NCI-H1417 treated with DMSO at 0.1 percent for 48 hours (cell line): ENCODE results near the gene SERINC5.
"Not testable (repeated sequence)": the region's sequence is repeated elsewhere in the genome, so short reads cannot be mapped to it uniquely, and the experiment has no call there.

Experiments used
- DNase-seq: peaks from one replicate; lab custom pipeline; 2025; lab: John Stamatoyannopoulos, UW

Gene SERINC5

DNA sequence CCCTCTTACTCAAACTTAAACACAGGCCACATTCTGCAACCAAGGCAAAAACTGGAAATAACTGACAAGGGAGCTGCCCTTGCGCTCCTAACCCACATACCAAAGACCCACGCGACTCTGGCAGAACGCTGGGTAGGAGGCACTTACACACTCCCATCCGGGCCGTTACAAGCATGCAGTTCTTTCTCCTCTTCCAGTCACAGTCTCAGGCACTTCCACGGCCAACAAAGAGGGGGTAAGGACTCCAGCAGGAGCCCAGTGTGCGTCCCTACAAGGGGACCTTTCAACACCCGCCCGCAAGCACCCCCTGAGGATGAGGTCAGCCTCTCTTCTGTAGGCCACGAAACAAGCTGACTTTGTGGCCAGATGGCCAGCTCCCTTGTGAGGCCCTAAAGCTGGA, 57.4 kb downstream of the SERINC5 start:
- DNase-seq: no peak

DNA sequence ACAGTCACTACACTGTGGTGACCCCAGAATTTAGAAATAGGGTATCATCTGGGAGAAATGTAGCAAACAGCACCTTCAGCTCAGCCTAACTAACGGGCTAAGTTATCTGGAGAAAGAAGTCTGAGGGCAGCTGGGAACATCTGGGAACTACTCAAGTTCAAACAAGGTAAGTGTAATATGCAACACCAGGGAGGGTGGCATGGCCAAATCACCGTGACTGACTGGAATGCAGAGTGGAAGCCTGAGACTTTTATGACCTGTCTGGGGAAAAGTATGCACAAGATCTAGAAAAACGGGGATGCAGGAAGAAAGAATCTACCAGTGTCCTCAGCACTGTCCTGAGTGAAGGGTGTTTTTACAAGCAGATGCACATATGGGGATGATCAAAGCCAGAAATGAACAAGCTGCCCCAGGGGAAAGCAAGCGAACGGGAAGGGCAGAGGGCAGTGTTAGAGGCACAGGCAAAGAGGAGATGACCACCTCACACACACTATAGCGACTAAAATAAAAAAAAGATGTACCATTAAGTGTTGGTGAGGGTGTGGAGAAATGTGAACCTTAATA, 59.9 kb downstream of the SERINC5 start:
- no peak for DNase-seq

DNA sequence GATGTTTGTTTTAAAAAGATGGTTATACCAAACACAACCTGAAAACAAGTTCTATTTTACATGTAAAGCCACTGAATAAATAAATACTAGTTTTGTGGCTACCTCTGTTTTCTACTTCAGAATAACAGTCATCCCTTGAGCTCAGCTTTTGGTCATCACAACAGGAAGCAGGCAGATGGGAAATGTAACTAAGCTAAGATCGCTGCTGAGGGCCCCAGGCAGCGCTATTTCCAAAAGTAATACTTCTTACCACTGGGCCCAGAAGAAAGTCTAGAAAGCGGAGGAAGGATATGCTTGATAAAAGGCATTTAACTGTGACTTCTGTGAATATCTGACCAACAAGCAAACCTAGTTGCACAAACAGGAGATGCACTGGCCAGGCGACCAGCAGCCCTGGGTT, 61.4 kb downstream of the SERINC5 start:
- no peak for DNase-seq

DNA sequence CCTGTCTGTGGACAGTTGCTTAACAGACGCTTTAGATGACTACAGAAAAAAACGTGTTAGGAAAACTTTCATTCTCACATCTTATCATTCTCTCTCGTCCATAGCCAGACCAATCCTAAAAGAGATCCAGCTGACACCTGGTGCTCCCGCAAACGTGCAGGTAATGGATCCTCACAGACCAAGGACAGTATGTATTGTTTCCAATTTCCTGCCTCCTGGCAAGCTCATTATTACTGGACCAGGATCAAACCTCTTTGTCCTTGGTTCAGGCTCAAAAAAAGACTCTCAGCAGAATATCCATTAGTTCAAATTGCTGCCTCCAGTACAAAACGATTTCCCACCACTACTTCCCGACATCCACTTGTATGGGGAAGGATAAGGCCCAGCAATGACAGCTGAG, 62.4 kb downstream of the SERINC5 start:
- DNase-seq: peak; percentile 43

DNA sequence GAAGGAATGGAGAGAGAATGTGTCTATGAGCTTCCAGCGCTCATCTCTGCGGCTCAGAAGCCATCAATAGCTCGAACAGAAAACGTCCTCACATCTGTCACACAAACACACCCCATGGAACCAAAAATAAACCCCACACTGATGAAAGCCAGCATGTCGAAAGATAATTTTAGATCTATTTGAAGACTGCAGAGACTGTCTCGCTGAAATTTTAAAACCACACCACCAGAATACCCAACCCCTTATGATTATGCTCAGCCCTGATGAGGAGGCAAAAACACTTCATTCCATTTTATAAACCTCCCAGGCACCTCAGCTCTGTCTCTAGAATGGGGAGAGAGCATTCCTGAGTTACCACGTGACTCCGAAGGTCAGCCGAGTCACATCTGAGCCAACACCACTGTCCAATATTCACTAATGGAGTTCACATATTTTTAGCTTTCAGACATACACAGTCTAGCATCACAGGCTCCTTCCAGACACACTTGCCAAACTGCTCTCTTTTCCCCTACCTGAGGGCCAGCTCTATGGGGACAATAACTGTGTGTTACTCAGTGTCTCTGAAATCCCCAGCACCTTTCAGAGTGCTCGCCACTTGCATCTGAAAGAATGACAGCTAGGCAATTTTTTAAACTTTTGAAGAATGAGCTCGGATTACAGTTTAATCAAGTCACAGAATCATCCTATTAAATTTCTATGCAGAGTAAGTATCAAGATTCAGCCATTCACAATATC, 63.2 kb downstream of the SERINC5 start:
- no peak for DNase-seq

DNA sequence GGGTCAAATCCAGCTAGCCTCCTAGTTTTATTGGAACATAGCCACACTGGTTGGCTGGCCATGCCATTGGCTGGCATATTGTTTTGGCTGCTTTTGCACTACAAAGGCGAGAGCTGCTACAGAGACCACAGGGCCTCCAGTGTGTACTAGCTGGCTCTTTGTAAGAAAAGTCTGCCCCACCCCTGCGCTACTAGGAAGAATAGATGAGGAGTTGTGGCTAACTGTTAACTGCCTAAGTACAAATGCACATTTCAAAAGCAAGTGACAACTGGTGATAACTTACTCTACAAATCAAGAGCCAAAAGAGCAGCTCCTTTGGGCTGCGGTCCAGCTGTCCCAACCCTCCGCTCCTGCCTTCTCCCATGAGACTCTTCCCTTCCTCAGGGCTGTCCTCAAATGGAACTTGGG, 63.9 kb downstream of the SERINC5 start:
- no peak for DNase-seq

DNA sequence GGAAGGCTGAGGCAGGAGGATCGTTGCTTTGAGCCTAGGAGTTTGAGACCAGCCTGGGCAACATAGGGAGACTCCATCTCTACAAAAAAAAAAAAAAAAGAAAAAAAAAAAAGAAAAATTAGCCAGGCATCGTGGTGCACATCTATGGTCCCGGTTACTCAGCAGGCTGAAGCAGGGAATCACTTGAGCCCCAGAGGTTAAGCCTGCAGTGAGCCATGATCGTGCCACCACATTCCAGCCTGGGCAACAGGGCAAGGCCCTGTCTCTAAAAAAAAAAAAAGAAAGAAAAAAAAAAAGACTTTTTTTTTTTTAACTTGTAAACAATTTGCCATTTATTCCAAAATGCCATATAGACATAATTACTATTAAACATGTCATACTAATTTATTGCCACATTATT, 64.5 kb downstream of the SERINC5 start:
- DNase-seq: no peak

DNA sequence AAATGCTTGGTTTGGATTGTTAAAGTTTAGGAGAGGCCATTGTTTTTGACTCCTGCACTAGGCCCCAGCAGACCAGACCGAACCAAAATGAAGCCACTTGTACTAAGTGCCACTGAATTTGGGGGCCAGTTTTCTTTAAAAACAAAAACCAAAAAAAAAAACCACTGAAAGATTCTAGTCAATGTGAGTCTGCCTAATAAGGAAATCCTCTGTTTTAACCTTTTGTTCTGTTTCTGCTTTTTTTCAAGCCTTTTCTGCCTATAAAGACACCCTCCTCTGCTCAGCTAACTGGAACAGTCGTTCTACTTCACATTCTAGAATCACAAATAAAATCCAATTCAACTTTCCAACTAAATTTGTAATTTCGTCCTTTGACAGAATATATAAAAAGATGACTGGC, 64.9 kb downstream of the SERINC5 start:
- no peak for DNase-seq

DNA sequence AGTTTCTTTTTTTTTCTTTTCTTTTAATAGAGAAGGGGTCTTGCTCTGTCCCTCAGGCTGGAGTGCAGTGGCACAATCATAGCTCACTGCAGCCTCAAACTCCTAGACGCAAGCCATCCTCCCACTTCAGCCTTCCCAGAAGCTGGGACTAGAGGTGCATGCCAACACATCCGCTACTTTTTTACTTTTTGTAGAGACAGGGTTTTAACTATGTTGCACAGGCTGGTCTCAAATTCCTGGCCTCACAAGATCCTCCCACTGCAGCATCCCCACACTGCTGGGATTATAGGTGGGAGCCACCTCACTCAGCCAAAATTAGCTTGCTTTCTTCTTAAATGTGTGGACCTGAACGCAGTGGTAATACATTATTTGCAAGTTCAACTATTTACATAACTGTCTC, 66.1 kb downstream of the SERINC5 start:
- DNase-seq: no peak

DNA sequence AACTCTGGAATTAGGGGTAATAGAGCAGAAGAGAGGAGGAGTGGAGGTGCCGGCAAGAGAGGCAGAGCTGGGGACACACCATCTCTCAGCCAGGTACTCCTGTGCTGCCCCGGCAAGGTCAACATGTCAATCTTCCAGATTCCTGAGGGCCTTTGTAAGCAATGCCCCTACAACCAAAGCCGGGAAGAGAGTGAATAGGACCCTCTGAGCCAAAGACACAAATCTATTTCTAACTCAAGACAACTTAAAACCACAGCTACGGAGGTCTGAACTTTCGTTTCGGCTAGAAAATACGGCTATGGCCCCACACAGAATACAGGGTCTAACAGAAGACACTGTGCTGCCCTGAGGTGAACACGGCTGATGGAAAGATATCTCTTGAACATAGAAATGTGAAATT, 66.6 kb downstream of the SERINC5 start:
- DNase-seq: no peak

DNA sequence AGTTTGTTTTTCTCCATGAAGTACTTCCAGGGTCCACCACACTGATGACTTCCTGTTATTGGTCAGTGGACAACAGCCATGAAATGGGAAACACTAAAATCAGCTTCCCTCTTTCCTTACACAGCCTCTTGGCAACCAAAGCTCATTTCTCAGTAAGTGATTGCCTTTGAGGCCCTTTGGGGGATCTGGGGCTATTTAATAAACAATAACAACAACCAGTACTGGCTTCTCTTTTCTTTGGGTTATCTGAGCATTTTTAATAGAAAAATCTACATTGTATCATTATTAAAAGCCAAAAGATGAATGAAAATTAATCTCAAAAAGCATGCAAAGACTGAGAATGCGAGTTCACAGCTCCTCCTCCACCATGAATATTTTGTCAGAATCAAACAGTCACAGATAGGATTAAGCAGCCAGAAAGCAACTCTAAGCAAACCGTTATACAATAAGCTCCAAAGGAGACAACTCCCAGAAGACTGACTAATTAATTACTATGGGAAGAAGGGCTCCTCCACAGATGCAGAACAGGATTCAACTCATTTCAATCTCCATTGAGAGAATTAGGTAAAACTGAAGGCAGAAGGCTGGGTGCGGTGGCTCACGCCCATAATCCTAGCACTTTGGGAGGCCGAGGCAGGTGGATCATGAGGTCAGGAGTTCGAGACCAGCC, 68.3 kb downstream of the SERINC5 start:
- DNase-seq: no peak

DNA sequence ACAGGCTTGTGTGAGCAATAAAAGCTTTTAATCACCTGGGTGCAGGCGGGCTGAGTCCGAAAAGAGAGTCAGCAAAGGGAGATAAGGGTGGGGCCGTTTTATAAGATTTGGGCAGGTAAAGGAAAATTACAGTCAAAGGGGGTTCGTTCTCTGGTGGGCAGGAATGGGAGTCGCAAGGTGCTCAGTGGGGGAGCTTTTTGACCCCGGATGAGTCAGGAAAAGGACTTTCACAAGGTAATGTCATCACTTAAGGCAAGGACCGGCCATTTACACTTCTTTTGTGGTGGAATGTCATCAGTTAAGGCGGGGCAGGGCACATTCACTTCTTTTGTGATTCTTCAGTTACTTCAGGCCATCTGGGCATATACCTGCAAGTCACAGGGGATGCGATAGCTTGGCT, 70.3 kb downstream of the SERINC5 start:
- not testable (repeated sequence) for DNase-seq

DNA sequence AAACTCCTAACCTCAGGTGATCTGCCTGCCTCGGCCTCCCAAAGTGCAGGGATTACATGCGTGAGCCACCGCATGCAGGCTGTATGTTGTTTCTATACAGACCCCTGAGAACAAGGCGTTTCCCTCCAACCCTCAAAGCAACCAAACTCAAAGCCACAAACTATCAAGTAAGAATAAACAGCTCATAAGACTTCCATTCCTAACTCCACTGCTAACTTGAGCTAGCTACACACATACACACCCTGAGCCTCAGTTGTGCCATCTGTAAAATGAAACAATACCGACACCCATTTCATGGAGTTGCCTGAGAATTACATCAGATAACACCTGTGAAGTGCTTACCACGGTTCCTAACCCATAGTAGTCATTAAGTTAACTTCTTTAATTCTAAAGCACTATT, 70.8 kb downstream of the SERINC5 start:
- DNase-seq: no peak

DNA sequence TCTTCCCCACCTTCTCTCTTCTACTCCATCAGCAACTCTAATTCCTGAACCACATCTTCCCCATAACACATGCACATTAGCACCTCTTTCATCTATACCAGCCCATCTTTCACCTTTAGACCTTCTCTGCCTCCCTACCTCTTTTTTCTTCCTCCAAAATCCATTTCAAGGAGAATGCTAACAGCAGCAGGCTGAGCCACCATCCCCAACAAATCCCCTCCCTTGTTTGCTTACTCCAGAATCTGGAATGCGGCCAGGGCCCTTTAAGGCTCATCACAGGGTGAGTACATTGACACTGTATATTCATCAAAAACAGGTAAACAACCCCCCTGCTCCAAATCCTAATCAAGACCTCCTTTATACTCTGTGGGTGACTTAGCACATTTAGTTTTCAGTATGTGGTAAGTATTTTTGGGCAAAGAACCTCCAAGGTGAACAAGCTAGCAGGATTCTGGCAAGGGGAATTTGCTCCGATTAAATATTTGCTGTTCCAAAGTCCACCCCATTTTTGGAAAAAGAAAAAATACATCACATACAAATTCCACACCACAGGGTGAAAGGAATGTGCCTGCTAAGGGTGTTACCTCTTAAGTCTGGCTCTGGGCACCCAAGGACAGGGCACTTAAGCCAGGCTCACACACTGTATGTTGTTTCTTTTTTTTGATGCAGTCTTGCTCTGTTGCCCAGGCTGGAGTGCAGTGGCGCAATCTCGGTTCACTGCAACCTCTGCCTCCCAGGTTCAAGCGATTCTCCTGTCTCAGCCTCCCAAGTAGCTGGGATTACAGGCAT, 71.4 kb downstream of the SERINC5 start:
- no peak for DNase-seq

DNA sequence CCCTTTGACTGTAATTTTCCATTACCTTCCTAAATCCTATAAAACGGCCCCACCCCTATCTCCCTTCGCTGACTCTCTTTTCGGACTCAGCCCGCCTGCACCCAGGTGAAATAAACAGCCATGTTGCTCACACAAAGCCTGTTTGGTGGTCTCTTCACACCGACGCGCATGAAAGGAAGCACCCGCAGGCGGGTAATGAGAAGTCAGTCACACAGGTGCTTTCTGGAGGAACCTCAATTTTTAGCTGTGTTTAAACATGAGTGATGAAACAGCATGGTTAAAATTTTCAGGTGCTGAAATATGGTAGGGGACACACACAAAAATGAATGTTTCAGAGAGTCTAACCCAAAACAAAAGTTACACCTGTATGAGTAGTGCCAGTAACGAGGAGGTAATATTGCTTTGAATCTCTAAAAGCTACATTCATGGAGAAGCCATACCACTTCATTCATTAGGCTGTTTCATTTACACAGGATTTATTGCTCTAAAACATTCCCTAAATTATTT, 72.1 kb downstream of the SERINC5 start:
- DNase-seq: not testable (repeated sequence)

DNA sequence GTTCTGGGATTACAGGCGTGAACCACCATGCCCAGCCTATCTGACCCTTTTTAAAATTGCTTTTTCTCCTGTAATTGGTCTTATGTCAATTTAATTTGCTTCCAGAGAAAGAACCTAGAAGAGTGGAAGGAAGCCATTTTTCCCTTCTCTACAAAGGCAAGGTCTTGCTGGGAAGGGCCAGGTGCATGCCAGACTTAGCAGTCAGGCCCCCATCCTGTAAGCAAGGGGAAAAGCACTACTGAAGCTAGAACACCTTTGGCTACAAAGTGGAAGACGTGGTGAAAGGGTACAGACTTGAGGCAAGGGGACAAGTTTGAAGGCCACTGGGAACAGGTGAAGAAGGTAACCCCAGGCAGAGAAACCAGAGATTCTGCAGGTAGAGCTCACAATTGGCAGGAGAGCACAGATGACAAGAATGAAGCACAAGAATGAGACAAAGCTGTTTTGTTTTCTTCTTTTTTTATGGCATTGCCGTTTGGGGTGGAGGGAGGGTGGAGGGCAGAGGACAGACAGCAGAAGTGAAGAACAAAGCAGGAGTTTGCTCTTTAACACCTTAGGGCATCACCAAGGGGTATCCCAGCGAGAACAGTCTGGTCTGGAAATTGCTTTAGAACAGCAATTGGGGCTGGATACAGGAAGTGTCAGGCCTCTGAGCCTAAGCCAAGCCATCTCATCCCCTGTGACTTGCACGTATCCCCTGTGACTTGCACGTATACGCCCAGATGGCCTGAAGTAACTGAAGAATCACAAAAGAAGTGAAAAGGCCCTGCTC, 72.9 kb downstream of the SERINC5 start:
- DNase-seq: no peak

DNA sequence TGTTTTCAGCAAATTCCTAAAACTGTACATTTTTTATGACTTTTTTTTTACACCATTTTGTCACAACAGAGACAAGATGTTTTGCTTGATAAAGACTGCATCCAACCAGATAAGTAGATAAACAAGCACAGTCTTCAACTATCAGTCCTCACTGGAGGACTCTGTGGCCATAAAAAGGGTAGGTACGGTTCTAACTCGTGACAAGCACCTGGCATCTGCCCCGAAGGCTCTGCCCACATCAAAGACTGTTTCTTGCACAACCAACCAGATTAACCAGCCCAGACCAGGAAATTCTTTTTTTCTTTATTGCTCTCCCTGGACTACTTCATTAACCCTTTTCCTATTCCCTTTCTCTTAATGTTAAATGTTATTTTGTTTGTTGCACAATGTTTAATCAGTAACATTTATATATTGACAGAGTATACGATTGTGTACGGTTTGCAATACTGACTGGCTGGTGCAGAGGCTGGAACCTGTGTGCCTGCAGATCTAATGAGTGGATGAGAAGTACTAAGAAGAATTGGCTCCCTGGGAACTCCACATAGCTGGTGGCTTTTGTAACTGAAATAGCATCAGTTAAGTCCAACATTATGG, 74.1 kb downstream of the SERINC5 start:
- DNase-seq: no peak

DNA sequence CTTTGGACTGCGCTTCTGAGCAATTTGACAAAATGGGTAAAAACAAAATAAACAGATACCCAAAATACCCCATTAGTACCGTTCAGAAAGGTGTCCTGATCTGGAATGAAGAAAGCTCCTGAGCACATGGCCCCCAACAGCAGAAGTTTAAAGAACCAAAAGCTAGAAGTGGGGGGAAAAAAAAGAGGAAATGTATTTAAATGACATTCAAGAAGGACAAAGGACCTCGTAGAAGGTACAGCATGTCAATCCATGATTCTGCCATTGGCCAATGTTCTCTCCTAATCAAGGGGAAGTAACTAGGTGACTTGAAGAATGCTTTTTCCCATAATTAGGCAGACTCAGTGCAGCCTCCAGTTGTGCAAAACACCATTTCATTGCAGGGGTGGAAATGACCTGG, 78.6 kb downstream of the SERINC5 start:
- no peak for DNase-seq

DNA sequence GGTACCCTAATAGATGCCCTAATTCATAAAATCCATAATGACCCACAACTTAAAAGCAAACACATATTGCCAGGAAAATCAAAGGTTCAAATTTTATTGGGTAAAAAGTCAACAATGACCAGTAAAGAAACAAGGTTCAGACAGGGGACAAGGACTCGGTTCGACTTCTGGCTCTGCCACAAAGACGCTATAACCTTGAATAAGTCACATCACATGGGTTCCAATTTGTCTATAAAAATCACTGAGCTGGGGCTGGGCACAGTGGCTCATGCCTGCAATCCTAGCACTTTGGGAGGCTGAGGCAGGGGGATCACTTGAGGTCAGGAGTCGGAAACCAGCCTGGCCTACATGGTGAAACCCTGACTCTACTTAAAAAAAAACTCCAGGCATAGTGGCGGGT, 80.5 kb downstream of the SERINC5 start:
- no peak for DNase-seq

DNA sequence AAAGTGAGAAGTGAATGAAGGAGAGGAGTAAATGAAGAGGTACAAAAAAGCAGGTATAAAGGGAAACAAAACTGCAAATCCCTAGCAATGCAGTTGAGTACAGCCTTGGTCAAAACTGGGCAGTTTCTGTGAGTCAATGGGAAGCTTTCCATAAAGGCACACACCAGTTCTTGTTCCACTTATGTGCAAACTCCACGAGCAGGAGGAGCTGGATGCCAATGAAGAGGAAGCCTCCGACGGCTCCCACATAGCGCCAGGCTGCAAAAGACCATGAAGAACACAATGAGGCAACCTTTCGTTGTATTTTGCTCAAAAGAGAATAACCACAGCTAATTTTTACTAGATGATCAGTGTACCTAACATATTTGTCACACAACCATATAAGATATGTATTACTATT, 81.1 kb downstream of the SERINC5 start:
- no peak for DNase-seq

DNA sequence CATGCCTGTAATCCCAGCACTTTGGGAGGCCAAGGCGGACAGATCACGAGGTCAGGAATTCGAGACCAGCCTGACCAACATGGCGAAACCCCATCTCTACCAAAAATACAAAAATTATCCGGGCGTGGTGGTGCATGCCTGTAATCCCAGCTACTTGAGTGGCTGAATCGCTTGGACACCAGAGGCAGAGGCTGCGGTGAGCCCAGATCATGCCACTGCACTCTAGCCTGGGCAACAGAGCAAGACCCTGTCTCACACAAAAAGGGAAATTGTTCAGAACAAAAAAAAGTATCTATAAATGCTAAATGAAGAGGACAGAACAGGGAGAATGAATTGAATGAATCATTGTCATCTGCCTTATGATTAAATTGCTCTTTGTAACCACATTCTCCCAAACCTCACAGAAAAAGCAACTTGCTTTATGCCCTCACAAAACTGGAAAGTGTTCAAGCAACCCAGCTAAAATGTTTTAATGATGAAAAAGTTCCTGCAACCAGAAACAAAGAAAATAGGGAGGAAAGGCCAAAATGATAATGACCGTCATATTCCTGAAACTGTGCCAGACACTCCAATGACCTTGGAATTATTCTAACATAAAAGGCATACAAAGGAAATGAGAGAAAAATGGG, 83.7 kb downstream of the SERINC5 start:
- no peak for DNase-seq
